GM12878 (cell line): ENCODE data around the gene KLHL36. TPM values are rescaled to one million over a fixed set of nuclear protein-coding genes. Genes with fewer than 3 reads are reported as not detected.
"Not testable (repeated sequence)": the region's sequence is repeated elsewhere in the genome, so short reads cannot be mapped to it uniquely, and the experiment has no call there.

Experiments
- ATAC-seq: fragments of 200-7000 bp; cut with Tn5 transposase; 3 replicates; pipeline ENCODE4 v1.9.1; 2020; ENCODE audit warnings: mild to moderate bottlenecking, moderate library complexity
- BruUV-seq: library from RNA; stranded (reverse); fragments of 400-500 nt; replicated peaks from 2 replicates; lab custom pipeline; 2021; lab: Mats Ljungman, UMichigan
- CTCF ChIA-PET: fragments of 300-600 bp; sonication (Branson Sonifier 250); formaldehyde crosslinking; extraction: SDS; loops from one replicate; lab custom pipeline; 2021; ENCODE audit warnings: inconsistent platforms; lab: Yijun Ruan, JAX
- POLR2A ChIA-PET: fragments of 350-600 bp; formaldehyde crosslinking; extraction: SDS; loops from one replicate; lab custom pipeline; 2021; ENCODE audit warnings: inconsistent platforms; lab: Charles Lee
- RAD21 ChIA-PET: fragments of 300-600 bp; sonication (Branson Sonifier 250); formaldehyde crosslinking; loops from one replicate; lab custom pipeline; 2023; ENCODE audit warnings: antibody characterized with exemption; ENCODE audit not compliant: unreplicated experiment; lab: Charles Lee
- SMC1A ChIA-PET: fragments of 300-600 bp; sonication (Branson Sonifier 250); formaldehyde crosslinking; loops from one replicate; lab custom pipeline; 2023; ENCODE audit not compliant: unreplicated experiment, uncharacterized antibody; lab: Charles Lee
- DNase-seq: peaks from one replicate; pipeline ENCODE4 v3.0.0-alpha.2; 2011; ENCODE audit warnings: low read depth, low spot score
- FAIRE-seq: peaks from 3 replicates; lab custom pipeline; 2011; peaks lifted over from hg19 to GRCh38; lab: Jason Lieb, UNC
- H2AFZ ChIP-seq: 2 replicates; pipeline ENCODE4 v1.6.0; 2011; ENCODE audit warnings: low read depth, low read length, control low read depth; ENCODE audit not compliant: control insufficient read depth
- H3K27ac ChIP-seq: 2 replicates; pipeline ENCODE4 v1.5.1; 2011; ENCODE audit warnings: control low read depth; ENCODE audit not compliant: control insufficient read depth, insufficient read depth
- H3K27me3 ChIP-seq, 2 experiments: replicated peaks in 1 of 2; 2 replicates each; pipeline versions ENCODE4 v1.6.0 to v1.6.1; 2011; ENCODE audit warnings: low read length in 1 of 2; ENCODE audit not compliant: control insufficient read depth in 2 of 2, insufficient read depth in 2 of 2
- H3K36me3 ChIP-seq, 2 experiments: 2 replicates each; pipeline ENCODE4 v1.5.1; 2011; ENCODE audit warnings: low read length in 1 of 2; ENCODE audit not compliant: control insufficient read depth in 2 of 2, insufficient read depth in 2 of 2
- H3K4me1 ChIP-seq: 2 replicates; pipeline ENCODE4 v1.6.1; 2011; ENCODE audit warnings: mild to moderate bottlenecking, low read length, moderate library complexity, mixed read lengths; ENCODE audit not compliant: control insufficient read depth, insufficient read depth
- H3K4me2 ChIP-seq: 2 replicates; pipeline ENCODE4 v1.6.0; 2011; ENCODE audit warnings: control low read depth; ENCODE audit not compliant: control insufficient read depth, insufficient read depth
- H3K4me3 ChIP-seq: fragments of 200-600 bp; sonication (generic); 2 replicates; pipeline ENCODE4 v1.5.1; 2016
- H3K79me2 ChIP-seq: 2 replicates; pipeline ENCODE4 v1.6.0; 2011; ENCODE audit warnings: low read length; ENCODE audit not compliant: control insufficient read depth, insufficient read depth
- H3K9ac ChIP-seq: 2 replicates; pipeline ENCODE4 v1.8.0; 2011; ENCODE audit warnings: low read length, control low read depth, mixed read lengths; ENCODE audit not compliant: control insufficient read depth, insufficient read depth
- H3K9me3 ChIP-seq: replicated peaks from 3 replicates; pipeline ENCODE4 v1.5.1; 2011; ENCODE audit warnings: mild to moderate bottlenecking, low read length; ENCODE audit not compliant: control insufficient read depth, insufficient read depth
- H4K20me1 ChIP-seq: 2 replicates; pipeline ENCODE4 v1.6.0; 2011; ENCODE audit not compliant: control insufficient read depth, insufficient read depth
- TCF3 ChIP-seq: IDR thresholded peaks from 2 replicates; pipeline ENCODE4 v1.6.1; 2012; ENCODE audit warnings: low read depth, mild to moderate bottlenecking, low read length, borderline replicate concordance; ENCODE audit not compliant: insufficient read depth
- WGBS: methylation state at CpG from one replicate; pipeline ENCODE4 v1.1.6; 2016; ENCODE audit warnings: low lambda C conversion rate; ENCODE audit not compliant: insufficient replicate concordance, insufficient coverage; ENCODE audit errors: missing lambda C conversion rate; 5-methylcytosine and 5-hydroxymethylcytosine counted together
- in situ Hi-C: fragments of 300-500 bp; cut with MboI; formaldehyde crosslinking; loops from 9 replicates; pipeline ENCODE4 v1.14.3; 2018; ENCODE audit warnings: mixed read lengths
- intact Hi-C: fragments of 100-400 bp; cut with micrococcal nuclease; formaldehyde crosslinking; loops from one replicate; pipeline ENCODE4 v1.14.2; 2022; ENCODE audit not compliant: unreplicated experiment
- polyA plus RNA-seq, 11 experiments: library from polyadenylated mRNA; depleted of rRNA in 4 of 11; unstranded in 6 of 11; stranded (reverse) in 5 of 11; fragments of >200 nt; fragmentation: Nextera tagmentation in 4 of 11; fragmentation: Illumina TruSeq in 1 of 11; extraction: Ambion mirVana in 4 of 11; extraction: Trizol in 1 of 11; gene quantifications; 1 replicate in 1 of 11; 2 replicates in 10 of 11; pipeline versions ENCODE4 v1.2.1 to v1.2.3, GENCODE V29; 2011 to 2016; ENCODE audit warnings: inconsistent platforms in 2 of 11, missing spikeins in 2 of 11, low read depth in 1 of 11
- total RNA-seq, 4 experiments: library from RNA; depleted of rRNA in 3 of 4; stranded (reverse); fragments of >200 nt in 3 of 4; fragmentation: Illumina TruSeq in 1 of 4; extraction: Trizol in 1 of 4; gene quantifications; 2 replicates each; pipeline versions ENCODE4 v1.2.1 to v1.2.3, GENCODE V29; 2013 to 2021
- TF ChIP-seq, protein P1 (sequence below): fragments of 450-650 bp; IDR thresholded peaks from 2 replicates; pipeline ENCODE4 v1.6.1; 2017; ENCODE audit warnings: antibody characterized with exemption, mild to moderate bottlenecking, moderate library complexity

KLHL36 gene
- total and polyA plus RNA-seq, 10 of the 15 experiments (the other 5 are each of a cell fraction or from before 2014, with no cell fraction given) = 2.6 to 45.3 (median 16.8) TPM

DNA sequence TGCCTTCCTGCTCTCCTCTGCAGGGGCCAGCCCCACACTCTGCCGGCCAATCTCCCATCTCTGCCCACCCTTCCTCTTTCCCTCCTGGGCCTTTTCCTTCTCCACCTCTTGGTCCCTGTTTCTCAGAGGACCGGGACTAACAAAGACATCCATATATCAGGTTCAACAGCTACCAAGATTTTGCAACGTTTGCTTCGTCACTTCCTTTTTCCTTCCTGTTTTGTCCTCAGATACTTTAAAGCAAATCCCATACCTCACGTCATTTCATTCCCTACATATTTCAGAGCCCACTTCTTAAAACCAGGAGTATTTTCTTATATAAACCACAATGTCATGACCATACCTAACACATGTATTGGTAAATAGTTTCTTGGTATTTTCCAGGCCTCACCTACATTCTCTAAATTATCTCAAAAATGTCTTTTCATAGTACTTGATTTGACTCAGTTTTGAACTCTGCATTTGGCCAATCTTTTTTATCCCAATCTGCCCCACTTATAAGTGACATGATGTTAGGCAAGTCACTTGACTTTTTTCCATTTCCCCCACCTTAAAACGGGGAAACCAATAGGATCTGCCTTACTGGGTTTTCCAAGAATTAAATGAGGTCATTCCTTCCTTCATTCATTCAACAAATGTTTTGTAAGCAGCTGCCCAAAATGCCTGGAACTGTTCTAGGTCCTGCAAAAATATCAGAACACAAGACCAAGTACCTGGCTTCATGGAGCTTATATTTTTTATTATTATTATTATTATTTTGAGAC lies 44.3 kb downstream of the KLHL36 start (continued):
- TF ChIP-seq, protein P1, sequence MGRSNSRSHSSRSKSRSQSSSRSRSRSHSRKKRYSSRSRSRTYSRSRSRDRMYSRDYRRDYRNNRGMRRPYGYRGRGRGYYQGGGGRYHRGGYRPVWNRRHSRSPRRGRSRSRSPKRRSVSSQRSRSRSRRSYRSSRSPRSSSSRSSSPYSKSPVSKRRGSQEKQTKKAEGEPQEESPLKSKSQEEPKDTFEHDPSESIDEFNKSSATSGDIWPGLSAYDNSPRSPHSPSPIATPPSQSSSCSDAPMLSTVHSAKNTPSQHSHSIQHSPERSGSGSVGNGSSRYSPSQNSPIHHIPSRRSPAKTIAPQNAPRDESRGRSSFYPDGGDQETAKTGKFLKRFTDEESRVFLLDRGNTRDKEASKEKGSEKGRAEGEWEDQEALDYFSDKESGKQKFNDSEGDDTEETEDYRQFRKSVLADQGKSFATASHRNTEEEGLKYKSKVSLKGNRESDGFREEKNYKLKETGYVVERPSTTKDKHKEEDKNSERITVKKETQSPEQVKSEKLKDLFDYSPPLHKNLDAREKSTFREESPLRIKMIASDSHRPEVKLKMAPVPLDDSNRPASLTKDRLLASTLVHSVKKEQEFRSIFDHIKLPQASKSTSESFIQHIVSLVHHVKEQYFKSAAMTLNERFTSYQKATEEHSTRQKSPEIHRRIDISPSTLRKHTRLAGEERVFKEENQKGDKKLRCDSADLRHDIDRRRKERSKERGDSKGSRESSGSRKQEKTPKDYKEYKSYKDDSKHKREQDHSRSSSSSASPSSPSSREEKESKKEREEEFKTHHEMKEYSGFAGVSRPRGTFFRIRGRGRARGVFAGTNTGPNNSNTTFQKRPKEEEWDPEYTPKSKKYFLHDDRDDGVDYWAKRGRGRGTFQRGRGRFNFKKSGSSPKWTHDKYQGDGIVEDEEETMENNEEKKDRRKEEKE = no peak
- no peak for TF ChIP-seq TCF3
- TF ChIP-seq, all 136 proteins: peak for 0

DNA sequence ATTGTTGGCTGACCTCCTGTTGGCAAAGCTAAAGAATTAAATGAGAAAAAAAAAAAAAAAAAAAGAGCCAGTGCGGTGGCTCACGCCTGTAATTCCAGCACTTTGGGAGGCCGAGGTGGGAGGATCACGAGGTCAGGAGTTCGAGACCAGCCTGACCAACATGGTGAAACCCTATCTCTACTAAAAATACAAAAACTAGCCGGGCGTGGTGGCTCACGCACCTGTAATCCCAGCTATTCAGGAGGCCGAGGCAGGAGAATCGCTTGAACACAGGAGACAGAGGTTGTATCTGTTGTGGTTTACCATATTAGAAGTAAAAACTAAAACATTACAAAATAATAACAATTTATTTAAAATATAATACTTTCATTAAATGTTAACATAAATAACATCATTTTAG lies 45.6 kb downstream of the KLHL36 start:
- FAIRE-seq, H3K9me3 ChIP-seq, H4K20me1 ChIP-seq, H3K9ac ChIP-seq, POLR2A ChIA-PET, H3K4me2 ChIP-seq, H2AFZ ChIP-seq, H3K4me3 ChIP-seq, DNase-seq, BruUV-seq, intact Hi-C loops, H3K36me3 ChIP-seq, SMC1A ChIA-PET, H3K4me1 ChIP-seq, H3K27me3 ChIP-seq, H3K27ac ChIP-seq, H3K79me2 ChIP-seq, ATAC-seq, in situ Hi-C loops: not testable (repeated sequence)
- WGBS = 60% methylated on average over 7 of the region's 10 CpGs
- ChIA-PET CTCF (interaction anchor here (1.6 to 3.1 kb wide), 3 partner anchors 22 to 71 kb away, joined by 4 to 19 read pairs (median 10); no protein-coding TSS in a partner anchor), RAD21 (interaction anchor here (1.0 kb wide), 1 partner anchor 26 kb away, joined by 5 read pairs; no protein-coding TSS in a partner anchor)
